NCI-H1048 (cell line): Measurements from ENCODE around the gene PHF21A.

Experiments used
- DNase-seq: peaks from one replicate; lab custom pipeline; 2025; lab: John Stamatoyannopoulos, UW

Gene PHF21A

DNA sequence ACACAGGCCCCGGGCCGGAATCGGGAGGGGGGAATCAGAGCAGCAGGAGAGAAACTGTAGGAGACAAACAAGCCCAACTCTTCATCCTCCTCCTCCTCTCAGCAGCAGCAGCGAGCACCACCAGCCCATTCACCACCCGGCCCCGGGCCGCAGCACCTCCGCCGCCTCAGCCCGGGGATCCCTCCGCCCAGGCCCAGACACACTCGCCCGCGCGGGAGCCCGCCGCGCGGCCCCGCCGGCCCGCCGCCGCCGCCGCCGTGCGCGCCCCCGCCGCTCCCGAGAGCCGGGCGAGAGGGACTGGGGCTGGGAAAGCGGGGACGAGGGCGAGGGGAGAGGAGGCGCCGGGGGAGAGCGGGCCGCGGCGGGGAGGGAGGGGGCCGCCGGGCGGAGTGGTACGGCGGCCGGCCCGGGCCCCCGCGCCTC, at the start of gene PHF21A:
TSS of gene PHF21A (minus strand) at position 154 of the 423 bp plus-strand sequence. CDS start 37,235 bp downstream, outside the sequence.
- peak; percentile 78 for DNase-seq

DNA sequence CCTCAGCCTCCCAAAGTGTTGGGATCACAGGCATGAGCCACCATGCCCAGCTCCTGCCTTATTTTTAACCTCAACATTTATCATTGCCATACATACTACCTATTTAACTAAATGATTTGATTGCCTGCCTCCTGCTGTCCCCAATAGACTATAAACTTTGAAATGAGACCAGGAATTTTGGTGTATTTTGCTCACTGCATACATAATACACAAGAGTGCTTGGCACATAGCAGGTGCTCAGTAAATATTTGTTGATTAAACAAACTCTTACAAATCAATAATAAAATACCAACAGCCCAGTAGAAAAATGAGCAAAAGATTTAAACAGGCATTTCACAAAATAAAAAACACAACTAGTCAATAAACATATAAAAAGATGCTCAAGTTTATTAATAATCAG, 49.5 kb upstream of the PHF21A start:
- no peak for DNase-seq

- DNase-seq = no peak
These were observed 41.4 kb upstream of the PHF21A start for GRCh38 chr11:46162700-46163099.

GRCh38 chr11:46161201-46161600, 39.9 kb upstream of the PHF21A start:
- DNase-seq = no peak

DNA sequence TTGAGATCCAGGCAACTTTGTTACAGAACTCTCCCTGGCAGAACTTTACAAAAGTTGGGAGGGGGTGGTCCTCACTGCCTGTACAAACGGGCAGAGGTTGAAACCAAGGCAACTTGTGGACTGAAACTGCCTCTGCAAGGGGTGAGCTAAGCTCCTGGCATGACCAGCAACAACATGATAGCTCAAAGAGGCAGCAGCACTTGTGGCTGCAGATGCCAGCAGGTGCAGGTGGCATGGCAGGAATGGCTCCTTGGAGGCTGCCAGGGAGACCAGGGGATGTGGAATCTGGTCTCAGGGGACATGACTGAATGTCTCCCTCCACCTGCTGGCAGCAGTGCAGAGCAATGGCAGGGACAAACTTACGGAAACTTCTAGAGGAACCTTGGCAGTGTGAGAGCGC, 38.8 kb upstream of the PHF21A start:
- DNase-seq = no peak

DNA sequence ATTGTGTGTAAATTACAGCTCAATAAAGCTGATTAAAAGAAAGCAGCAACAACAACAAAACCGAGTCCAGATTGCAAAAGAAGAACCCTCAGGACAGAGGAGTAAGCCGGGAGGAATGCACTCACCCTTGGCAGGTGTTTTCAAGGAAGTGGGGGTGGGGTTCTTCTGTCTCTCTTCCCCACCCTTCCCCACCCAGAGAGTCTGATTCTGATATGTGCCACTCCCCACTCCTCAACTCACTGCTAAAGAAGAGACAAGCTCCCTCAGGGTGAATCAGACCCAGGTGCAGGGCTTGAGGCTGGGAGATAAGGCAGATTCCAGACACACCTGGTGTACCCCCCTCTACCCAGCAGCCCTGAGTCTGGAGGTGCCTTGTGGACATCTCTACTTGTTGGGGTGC, 38.4 kb upstream of the PHF21A start:
- DNase-seq = no peak

DNA sequence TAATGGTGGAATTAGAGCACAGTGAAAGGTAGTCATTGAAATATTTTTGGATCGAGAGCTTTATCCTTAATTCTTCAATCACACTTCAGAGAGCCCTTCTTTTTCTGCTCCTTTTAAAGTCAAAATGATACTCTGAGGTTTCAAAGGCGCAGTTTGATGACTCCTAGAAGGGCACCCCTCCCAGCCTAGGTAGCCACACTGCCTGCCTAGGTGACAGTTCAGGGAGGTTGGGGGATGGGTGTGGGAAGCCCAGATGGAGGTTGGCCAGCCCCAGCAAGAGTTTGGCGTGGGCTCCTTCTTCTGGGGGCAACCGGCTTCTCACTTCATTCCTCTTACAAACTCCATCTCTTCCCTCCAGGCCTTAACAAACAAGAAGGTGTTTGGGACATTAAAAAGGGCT, 28.6 kb upstream of the PHF21A start:
- no peak for DNase-seq

- DNase-seq = no peak
These were observed 28.1 kb upstream of the PHF21A start for GRCh38 chr11:46149342-46149741.

DNA sequence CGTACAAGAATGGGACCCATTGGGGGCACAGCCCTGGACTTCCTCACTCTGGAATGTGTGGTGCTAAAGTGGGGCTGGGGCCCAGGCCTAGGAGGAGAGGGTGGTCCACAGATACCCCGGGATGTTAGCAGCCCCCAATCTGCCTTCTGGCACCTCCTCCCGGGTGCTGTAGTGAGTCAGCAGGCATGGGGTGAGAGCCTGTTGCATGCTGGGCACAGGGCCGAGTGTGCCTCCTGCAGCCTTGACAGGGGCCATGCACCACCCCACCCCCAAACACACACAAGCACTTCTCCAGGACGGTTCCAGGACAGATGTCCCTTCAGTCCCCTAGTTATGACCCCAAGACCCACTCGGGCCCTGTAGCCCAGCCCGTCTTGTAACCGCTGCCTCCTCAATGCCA, 23.5 kb upstream of the PHF21A start:
- no peak for DNase-seq

DNA sequence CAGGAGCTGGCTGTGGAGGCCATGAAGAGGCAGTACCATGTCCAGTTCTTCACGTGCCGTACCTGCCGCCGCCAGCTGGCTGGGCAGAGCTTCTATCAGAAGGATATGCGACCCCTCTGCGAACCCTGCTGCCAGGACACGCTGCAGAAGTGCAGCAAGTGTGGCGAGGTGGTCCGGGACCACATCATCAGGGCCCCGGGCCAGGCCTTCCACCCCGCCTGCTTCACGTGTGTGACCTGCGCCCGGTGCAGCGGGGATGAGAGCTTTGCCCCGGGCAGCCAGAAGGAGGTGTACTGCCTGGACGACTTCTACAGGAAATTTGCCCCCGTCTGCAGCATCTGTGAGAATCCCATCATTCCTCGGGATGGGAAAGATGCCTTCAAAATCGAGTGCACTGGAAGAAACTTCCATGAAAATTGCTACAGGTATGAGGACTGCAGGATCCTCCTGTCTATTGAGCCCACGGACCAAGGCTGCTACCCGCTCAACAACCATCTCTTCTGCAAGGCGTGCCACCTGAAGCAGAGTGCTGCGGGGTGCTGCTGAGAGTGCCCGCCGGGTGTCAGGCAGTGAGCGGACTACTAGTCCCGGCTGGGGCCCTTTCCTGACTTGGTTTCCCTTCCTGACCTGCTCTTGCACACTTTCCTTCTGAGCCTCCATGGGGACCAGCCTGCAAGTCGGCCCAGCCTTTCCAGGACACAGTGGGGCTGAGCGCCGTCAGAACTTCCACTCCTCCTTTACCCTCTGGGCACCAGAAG, 22.0 kb upstream of the PHF21A start:
- no peak for DNase-seq

DNA sequence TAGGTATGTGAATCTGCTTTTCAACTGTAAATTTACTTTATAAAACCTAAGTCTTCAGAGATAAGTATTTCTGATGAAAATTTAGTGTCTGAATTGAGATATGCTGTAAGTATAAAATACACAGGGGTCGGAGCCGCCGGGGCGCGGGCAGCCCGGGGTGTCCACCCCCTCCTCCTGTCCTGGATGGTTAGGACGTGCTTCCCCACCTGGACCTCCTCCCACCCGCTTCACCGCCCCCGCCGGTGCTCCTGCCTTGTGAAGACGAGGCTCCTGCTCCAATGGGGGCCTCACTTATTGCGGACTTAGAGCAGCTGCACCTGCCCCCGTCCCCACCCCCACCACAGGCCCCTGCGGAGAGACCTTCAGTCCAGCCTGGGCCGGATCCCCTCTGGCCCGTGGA, 21.3 kb upstream of the PHF21A start:
- no peak for DNase-seq

GRCh38 chr11:46141597-46141996, 20.3 kb upstream of the PHF21A start:
- no peak for DNase-seq

DNA sequence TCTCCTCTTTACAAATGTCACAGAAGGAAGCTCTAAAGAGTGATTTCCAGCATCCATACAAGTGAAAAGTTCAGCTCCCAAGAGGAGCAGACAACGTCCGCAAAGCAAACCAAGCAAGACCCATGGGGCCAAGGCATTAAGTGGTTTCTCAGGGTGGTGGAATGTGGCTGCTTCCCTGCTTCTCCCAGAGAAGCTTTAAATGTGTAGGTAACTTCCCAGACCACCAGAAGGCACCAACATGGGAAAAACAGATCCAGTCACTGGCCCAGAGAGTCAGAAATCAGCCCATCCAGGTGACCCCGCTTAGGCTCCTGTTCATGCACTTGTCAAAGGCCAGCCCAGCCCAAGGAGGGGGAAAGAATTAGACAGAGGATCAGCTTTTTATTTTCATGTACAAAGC, 13.3 kb upstream of the PHF21A start:
- no peak for DNase-seq

- no peak for DNase-seq
These were observed 12.8 kb upstream of the PHF21A start for GRCh38 chr11:46134061-46134460.

DNA sequence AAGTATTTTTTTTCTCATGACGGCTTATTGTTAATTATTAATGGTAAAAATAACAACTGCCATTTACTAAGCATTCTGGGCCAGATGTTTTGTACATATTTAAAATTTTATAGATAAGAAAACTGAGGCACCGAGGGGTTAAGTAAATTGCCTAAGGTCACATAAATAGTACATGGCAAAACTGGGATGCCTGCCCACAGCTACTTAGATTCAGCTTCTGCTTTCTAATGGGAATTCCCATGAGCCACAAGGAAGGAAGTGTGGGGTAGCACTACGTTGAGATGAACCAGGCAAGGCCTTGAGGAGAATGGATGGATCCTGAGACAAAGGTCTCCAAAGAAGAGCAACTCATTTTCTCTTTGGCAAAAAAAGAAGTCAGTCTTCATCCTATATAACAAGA, 11.9 kb upstream of the PHF21A start:
- DNase-seq = no peak

GRCh38 chr11:46130286-46130940, 9.2 kb upstream of the PHF21A start:
- DNase-seq = no peak

DNA sequence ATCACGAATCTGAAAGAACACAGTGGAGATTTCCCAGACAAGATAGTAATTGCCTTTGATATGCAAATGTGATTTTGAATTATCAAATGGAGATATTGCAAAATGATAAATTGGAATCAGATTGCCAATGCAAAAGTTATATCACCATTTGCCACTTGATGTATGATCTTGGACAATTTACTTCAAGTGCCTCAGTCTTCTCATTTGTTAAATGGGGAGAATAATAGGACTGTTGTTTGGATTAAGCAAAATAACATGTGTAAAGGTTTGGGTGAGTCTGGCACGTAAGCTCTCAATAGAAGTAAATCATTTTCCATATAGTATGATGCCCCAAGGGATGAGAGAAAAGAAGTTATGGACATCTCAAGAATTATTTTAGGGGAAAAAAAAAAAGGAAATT, 7.9 kb upstream of the PHF21A start:
- no peak for DNase-seq

GRCh38 chr11:46127150-46127638, 5.9 kb upstream of the PHF21A start:
- DNase-seq = no peak

GRCh38 chr11:46125284-46125683, 4.0 kb upstream of the PHF21A start:
- DNase-seq = no peak

DNA sequence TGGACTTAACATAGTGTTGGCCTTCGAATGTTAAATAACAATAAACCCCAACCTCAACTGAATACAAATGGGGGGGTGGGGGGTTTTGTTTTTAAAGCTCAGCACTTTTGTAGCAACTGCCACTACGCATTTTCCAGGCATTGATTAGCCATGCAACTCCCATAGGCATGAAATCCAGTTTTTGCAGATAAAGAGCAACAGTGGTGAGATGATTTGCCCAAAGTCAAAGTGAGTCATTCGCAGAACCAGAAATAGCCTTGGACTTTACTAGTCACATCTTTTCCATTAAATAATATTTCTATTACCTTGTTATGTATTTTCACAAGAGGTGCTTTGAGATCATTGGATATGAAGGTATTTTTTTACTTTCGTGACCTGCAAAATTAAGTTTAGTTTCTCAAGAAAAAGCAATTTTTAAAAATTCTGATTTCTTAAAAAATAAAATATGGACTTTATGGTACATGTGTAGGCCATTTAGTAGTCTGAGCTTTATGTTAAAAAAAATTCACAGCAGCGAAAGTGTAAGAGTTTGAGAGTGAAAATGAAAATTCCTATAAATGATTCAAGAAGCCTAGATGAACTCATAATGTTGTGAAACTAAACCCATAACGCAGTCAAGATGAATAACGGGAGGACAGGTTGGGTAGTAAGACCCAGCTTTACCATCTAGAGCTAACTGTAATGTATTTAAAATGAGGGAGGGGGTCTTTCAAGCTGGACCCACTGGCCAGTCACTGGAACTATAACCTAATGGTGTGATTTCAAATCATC, 1.9 kb upstream of the PHF21A start:
- DNase-seq = no peak

DNA sequence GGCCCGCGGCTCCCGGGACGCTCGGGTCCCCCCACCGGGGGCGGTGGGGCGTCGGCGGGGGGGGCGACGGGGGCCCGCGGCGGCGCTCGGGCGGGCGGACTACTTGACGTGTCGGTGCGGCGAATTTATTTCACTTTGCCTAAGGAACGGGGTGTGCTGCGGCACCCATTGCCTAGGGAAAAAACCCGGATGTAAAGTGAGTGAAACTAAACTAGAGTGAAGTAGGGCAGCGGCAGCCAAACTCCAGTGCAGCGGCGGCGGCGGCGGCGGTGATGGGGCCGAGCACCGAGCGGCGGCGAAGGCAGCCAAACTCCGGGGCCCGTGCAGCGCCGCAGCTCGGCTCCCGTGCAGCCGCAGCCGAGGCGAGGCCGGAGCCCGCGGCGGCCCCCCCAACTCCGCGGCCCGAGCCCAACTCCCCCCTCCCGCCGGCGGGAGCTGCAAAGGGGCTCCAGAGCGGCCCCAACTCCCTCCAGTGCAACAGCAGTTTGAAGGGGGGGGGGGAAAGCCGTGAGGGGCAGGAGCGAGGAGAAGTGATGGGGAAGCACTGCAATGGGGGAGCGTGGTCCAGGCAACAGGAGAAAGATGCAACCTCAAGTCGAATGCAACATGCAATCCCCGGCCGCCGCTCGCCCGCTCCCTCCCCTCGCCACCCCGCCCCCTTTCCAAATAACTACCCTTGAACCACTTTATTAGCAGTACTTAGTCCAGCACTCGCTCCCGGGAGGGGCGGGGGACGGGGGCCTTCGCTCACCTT, 647 bp upstream of the PHF21A start:
- DNase-seq = peak; percentile 65
